Glutamatergic neuron (in vitro differentiated cells): Measurements from ENCODE around the gene ANKRD60. TPM values are rescaled to one million over a fixed set of nuclear protein-coding genes. Genes with fewer than 3 reads are reported as not detected.

Experiments used
- DNase-seq: peaks from one replicate; pipeline ENCODE4 v3.0.0; 2022
- H3K27ac Mint-ChIP-seq: one replicate; pipeline ENCODE4 v1.8.0; 2020; ENCODE audit warnings: mild to moderate bottlenecking, mixed read lengths, inconsistent platforms; ENCODE audit not compliant: unreplicated experiment
- H3K27me3 Mint-ChIP-seq: one replicate; pipeline ENCODE4 v1.8.0; 2020; ENCODE audit warnings: mild to moderate bottlenecking, moderate library complexity, mixed read lengths, inconsistent platforms; ENCODE audit not compliant: unreplicated experiment
- H3K36me3 Mint-ChIP-seq: one replicate; pipeline ENCODE4 v1.8.0; 2020; ENCODE audit warnings: mild to moderate bottlenecking, mixed read lengths, inconsistent platforms; ENCODE audit not compliant: unreplicated experiment
- H3K4me1 Mint-ChIP-seq: one replicate; pipeline ENCODE4 v1.8.0; 2020; ENCODE audit warnings: mild to moderate bottlenecking, low read depth, mixed read lengths, inconsistent platforms; ENCODE audit not compliant: unreplicated experiment
- H3K4me3 Mint-ChIP-seq: one replicate; pipeline ENCODE4 v1.8.0; 2020; ENCODE audit warnings: mild to moderate bottlenecking, mixed read lengths, inconsistent platforms; ENCODE audit not compliant: unreplicated experiment
- H3K9me3 Mint-ChIP-seq: one replicate; pipeline ENCODE4 v1.8.0; 2020; ENCODE audit warnings: mild to moderate bottlenecking, moderate library complexity, mixed read lengths, inconsistent platforms; ENCODE audit not compliant: unreplicated experiment
- total RNA-seq: library from RNA; stranded (reverse); fragmentation: NEBNext Ultra II Directional; extraction: Animal tissue kit (Norgen Biotek cat#: 25700); gene quantifications from one replicate; pipeline ENCODE4 v1.2.1, GENCODE V29; 2021; ENCODE audit not compliant: unreplicated experiment
- TF ChIP-seq, protein P1 (sequence below): fragments of 200-600 bp; sonication (generic); IDR thresholded peaks from one replicate; pipeline ENCODE4 v1.5.0; 2021; ENCODE audit not compliant: partially characterized antibody, unreplicated experiment

Gene ANKRD60
- total RNA-seq, 1 donor from 2014 or later: not detected

DNA sequence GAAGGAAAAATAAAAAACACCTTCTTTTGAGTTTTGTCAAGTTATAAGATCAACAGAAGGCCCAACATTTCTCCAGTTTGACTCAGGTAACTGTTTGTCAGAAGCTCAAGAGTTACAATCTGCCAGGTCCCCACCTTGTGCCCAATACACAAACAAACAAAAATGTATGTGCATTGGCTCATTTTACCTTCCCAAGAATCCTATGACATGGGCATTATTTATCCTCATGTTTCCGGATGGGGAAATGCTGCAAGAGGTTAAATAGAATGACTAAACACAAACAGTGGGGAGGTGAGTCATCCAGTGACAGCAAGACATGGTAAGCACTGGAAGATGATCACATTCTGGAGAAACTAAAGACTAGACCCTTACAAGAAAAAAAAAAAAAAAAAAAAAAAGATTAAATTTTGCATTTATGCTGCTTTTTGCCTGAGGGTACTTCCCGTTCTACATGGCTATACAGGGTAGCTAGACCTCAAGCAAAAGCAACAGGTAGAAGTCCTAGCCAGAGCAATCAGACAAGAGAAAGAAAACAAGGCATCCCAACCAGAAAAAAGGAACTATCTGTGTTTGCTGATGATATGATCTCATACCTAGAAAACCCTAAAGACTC lies 23.6 kb upstream of the ANKRD60 start:
- no peaks in the 10 kb centered on the region for H3K4me1 Mint-ChIP-seq
- no peak overlapping the region for H3K27ac Mint-ChIP-seq
- H3K4me3 Mint-ChIP-seq: no peak overlapping the region
- TF ChIP-seq, protein P1, sequence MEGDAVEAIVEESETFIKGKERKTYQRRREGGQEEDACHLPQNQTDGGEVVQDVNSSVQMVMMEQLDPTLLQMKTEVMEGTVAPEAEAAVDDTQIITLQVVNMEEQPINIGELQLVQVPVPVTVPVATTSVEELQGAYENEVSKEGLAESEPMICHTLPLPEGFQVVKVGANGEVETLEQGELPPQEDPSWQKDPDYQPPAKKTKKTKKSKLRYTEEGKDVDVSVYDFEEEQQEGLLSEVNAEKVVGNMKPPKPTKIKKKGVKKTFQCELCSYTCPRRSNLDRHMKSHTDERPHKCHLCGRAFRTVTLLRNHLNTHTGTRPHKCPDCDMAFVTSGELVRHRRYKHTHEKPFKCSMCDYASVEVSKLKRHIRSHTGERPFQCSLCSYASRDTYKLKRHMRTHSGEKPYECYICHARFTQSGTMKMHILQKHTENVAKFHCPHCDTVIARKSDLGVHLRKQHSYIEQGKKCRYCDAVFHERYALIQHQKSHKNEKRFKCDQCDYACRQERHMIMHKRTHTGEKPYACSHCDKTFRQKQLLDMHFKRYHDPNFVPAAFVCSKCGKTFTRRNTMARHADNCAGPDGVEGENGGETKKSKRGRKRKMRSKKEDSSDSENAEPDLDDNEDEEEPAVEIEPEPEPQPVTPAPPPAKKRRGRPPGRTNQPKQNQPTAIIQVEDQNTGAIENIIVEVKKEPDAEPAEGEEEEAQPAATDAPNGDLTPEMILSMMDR: no peak
- no peaks in the 10 kb centered on the region for H3K27me3 Mint-ChIP-seq
- no peak for DNase-seq
- H3K9me3 Mint-ChIP-seq: no peaks in the 10 kb centered on the region
- H3K36me3 Mint-ChIP-seq: no peaks in the 10 kb centered on the region

GRCh38 chr20:58251348-58251978 lies 23.0 kb upstream of the ANKRD60 start:
- no peaks in the 10 kb centered on the region for H3K36me3 Mint-ChIP-seq
- no peak for DNase-seq
- TF ChIP-seq, protein P1: no peak
- no peaks in the 10 kb centered on the region for H3K27me3 Mint-ChIP-seq
- H3K4me1 Mint-ChIP-seq: no peaks in the 10 kb centered on the region
- H3K27ac Mint-ChIP-seq: no peak overlapping the region
- H3K4me3 Mint-ChIP-seq: no peak overlapping the region
- no peaks in the 10 kb centered on the region for H3K9me3 Mint-ChIP-seq

GRCh38 chr20:58246346-58246745 lies 17.9 kb upstream of the ANKRD60 start:
- peaks cover 2% of the 10 kb centered on the region for H3K9me3 Mint-ChIP-seq
- H3K36me3 Mint-ChIP-seq: no peaks in the 10 kb centered on the region
- no peak overlapping the region for H3K27ac Mint-ChIP-seq
- H3K4me1 Mint-ChIP-seq: no peaks in the 10 kb centered on the region
- no peaks in the 10 kb centered on the region for H3K27me3 Mint-ChIP-seq
- TF ChIP-seq, protein P1: peak; percentile 26
- H3K4me3 Mint-ChIP-seq: no peak overlapping the region
- no peak for DNase-seq

- TF ChIP-seq, protein P1: no peak
Observed at GRCh38 chr20:58245931-58246330, 17.5 kb upstream of the ANKRD60 start.

DNA sequence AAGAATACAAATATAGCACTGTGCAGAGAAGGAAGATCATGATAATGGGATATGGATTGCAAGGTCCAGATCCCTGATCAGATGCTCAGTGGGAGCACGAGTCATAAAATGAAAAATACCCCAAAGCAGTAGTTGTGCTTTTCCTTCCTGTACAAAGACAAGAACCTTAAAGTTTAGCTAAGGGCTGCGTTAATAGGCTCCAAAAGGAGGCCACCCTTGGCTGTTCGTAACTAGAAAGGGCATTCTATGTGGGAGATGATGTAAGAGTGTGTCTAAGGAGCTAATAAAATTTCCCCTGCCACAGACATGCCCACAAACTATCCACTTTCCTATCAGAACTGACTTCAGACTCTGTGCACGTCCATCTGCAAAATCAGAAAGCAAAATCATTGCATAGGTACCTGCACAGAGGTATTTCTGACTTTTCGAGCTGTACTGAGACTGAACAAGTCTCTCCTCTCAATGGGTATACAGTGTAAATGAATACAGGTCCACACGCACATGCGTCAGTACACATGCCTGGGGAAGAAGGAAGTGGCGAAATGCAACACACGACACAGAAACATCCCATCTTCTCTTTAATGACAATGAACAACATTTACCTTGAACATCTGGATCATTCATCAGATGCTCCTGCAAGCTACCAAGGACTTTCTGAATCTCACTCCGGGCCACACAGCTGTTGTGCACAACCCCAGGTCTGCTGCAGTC lies 16.9 kb upstream of the ANKRD60 start:
- DNase-seq: no peak
- Mint-ChIP-seq H3K27me3 (no peaks in the 10 kb centered on the region), H3K4me1 (no peaks in the 10 kb centered on the region), H3K4me3 (no peak overlapping the region), H3K27ac (no peak overlapping the region), H3K9me3 (peaks cover 2% of the 10 kb centered on the region), H3K36me3 (no peaks in the 10 kb centered on the region)
- TF ChIP-seq, protein P1: no peak

More at GRCh38 chr20:58245931-58246330, 17.5 kb upstream of the ANKRD60 start:
- DNase-seq: no peak
- peaks cover 2% of the 10 kb centered on the region for H3K9me3 Mint-ChIP-seq
- no peaks in the 10 kb centered on the region for H3K36me3 Mint-ChIP-seq
- H3K4me3 Mint-ChIP-seq: no peak overlapping the region
- no peaks in the 10 kb centered on the region for H3K4me1 Mint-ChIP-seq
- H3K27me3 Mint-ChIP-seq: no peaks in the 10 kb centered on the region
- H3K27ac Mint-ChIP-seq: no peak overlapping the region
